H1 (cell line): Measurements from ENCODE around the gene PIAS4. TPM values are rescaled to one million over a fixed set of nuclear protein-coding genes. Genes with fewer than 3 reads are reported as not detected.

Experiments
- CTCF ChIA-PET: fragments of 300-600 bp; sonication (Branson Sonifier 250); formaldehyde crosslinking; loops from one replicate; lab custom pipeline; 2021; ENCODE audit not compliant: partially characterized antibody; lab: Charles Lee
- POLR2A ChIA-PET: fragments of 300-600 bp; sonication (Branson Sonifier 250); formaldehyde crosslinking; loops from one replicate; lab custom pipeline; 2021; ENCODE audit warnings: inconsistent platforms; ENCODE audit not compliant: partially characterized antibody; lab: Charles Lee
- DNase-seq, 2 experiments: peaks; one replicate each; pipeline versions ENCODE4 v3.0.0 to v3.0.0-alpha.2; 2010 to 2022; ENCODE audit warnings: low spot score in 2 of 2, low read depth in 1 of 2, mixed read lengths in 1 of 2
- FAIRE-seq: peaks from 2 replicates; lab custom pipeline; 2011; peaks lifted over from hg19 to GRCh38; lab: Jason Lieb, UNC
- H2AFZ ChIP-seq: 2 replicates; pipeline ENCODE4 v1.8.1; 2012; ENCODE audit warnings: low read length, inconsistent platforms
- H2AK5ac ChIP-seq: 2 replicates; pipeline ENCODE4 v1.6.1; 2013; ENCODE audit warnings: low read depth, low read length
- H2BK120ac ChIP-seq: replicated peaks from 2 replicates; pipeline ENCODE3; 2013; ENCODE audit warnings: low read depth, low read length, inconsistent platforms
- H2BK12ac ChIP-seq: 2 replicates; pipeline ENCODE4 v1.6.1; 2013; ENCODE audit warnings: low read depth, low read length
- H2BK15ac ChIP-seq: 2 replicates; pipeline ENCODE4 v1.6.1; 2013; ENCODE audit warnings: low read length
- H2BK20ac ChIP-seq: 2 replicates; pipeline ENCODE4 v1.6.1; 2013; ENCODE audit warnings: low read length
- H2BK5ac ChIP-seq: 2 replicates; pipeline ENCODE4 v1.6.1; 2013; ENCODE audit warnings: low read depth, low read length
- H3K14ac ChIP-seq: 2 replicates; pipeline ENCODE4 v1.6.1; 2013; ENCODE audit warnings: inconsistent platforms; ENCODE audit not compliant: insufficient read length
- H3K18ac ChIP-seq: 2 replicates; pipeline ENCODE4 v1.6.1; 2013; ENCODE audit warnings: low read length; ENCODE audit errors: extremely low read depth
- H3K23ac ChIP-seq: 2 replicates; pipeline ENCODE4 v1.6.1; 2013; ENCODE audit warnings: inconsistent platforms; ENCODE audit not compliant: insufficient read length
- H3K23me2 ChIP-seq: 2 replicates; pipeline ENCODE4 v1.6.1; 2013; ENCODE audit warnings: low read depth, low read length
- H3K27ac ChIP-seq: 2 replicates; pipeline ENCODE4 v1.6.1; 2011; ENCODE audit warnings: low read depth, low read length, inconsistent platforms
- H3K27me3 ChIP-seq, 4 experiments: replicated peaks in 1 of 4; 1 replicate in 1 of 4; 2 replicates in 3 of 4; pipeline versions ENCODE4 v1.6.1 to v1.8.1; 2011 to 2013; ENCODE audit warnings: low read length in 3 of 4, mild to moderate bottlenecking in 3 of 4, inconsistent platforms in 2 of 4, mixed read lengths in 2 of 4, moderate library complexity in 1 of 4; ENCODE audit not compliant: control insufficient read depth in 3 of 4, insufficient read depth in 3 of 4; ENCODE audit errors: extremely low read depth in 1 of 4
- H3K36me3 ChIP-seq, 4 experiments: 2 replicates each; pipeline versions ENCODE4 v1.6.1 to v1.8.1; 2011 to 2013; ENCODE audit warnings: mild to moderate bottlenecking in 4 of 4, low read length in 3 of 4, moderate library complexity in 2 of 4, control low read depth in 1 of 4, inconsistent platforms in 1 of 4; ENCODE audit not compliant: insufficient read depth in 4 of 4, control insufficient read depth in 2 of 4
- H3K4ac ChIP-seq: replicated peaks from 2 replicates; pipeline ENCODE3; 2013; ENCODE audit warnings: low read length, low read depth, mixed read lengths, inconsistent platforms; ENCODE audit not compliant: insufficient read length
- H3K4me1 ChIP-seq, 4 experiments: replicated peaks in 1 of 4; 1 replicate in 1 of 4; 2 replicates in 3 of 4; pipeline versions ENCODE4 v1.6.1 to v1.8.1; 2011 to 2013; ENCODE audit warnings: low read length in 3 of 4, inconsistent platforms in 2 of 4, mixed read lengths in 1 of 4; ENCODE audit not compliant: insufficient read depth in 4 of 4, control insufficient read depth in 3 of 4
- H3K4me2 ChIP-seq, 2 experiments: 2 replicates each; pipeline versions ENCODE4 v1.6.1 to v1.8.1; 2011 to 2013; ENCODE audit warnings: low read depth in 2 of 2, low read length in 2 of 2, control low read depth in 1 of 2, inconsistent platforms in 1 of 2, mild to moderate bottlenecking in 1 of 2; ENCODE audit not compliant: insufficient read depth in 1 of 2
- H3K4me3 ChIP-seq, 4 experiments: fragments of 200-600, 300-600 bp in 1 of 4; sonication (generic), shearing (Covaris generic), sonication (Bioruptor Twin) in 1 of 4; 2 replicates each; pipeline versions ENCODE4 v1.5.1 to v1.8.1; 2011 to 2016; ENCODE audit warnings: low read length in 4 of 4, low read depth in 3 of 4, control low read depth in 2 of 4, inconsistent platforms in 2 of 4, mild to moderate bottlenecking in 2 of 4, mixed read lengths in 1 of 4, moderate library complexity in 1 of 4; ENCODE audit not compliant: insufficient read depth in 2 of 4; ENCODE audit errors: extremely low read depth in 1 of 4
- H3K56ac ChIP-seq: replicated peaks from 2 replicates; pipeline ENCODE3; 2013; ENCODE audit warnings: low read depth, mild to moderate bottlenecking, mixed read lengths, low read length, inconsistent platforms; ENCODE audit not compliant: insufficient read length
- H3K79me1 ChIP-seq: 2 replicates; pipeline ENCODE4 v1.6.1; 2013; ENCODE audit warnings: low read depth, low read length, control low read depth
- H3K79me2 ChIP-seq, 2 experiments: 2 replicates each; pipeline versions ENCODE4 v1.6.1 to v1.8.1; 2012 to 2013; ENCODE audit warnings: low read length in 2 of 2, mild to moderate bottlenecking in 2 of 2, inconsistent platforms in 1 of 2; ENCODE audit not compliant: insufficient read depth in 2 of 2, control insufficient read depth in 1 of 2
- H3K9ac ChIP-seq, 4 experiments: replicated peaks in 1 of 4; 1 replicate in 1 of 4; 2 replicates in 3 of 4; pipeline versions ENCODE4 v1.6.1 to v1.8.1; 2011 to 2013; ENCODE audit warnings: low read depth in 3 of 4, low read length in 3 of 4, control low read depth in 2 of 4, mild to moderate bottlenecking in 2 of 4, moderate library complexity in 2 of 4, inconsistent platforms in 1 of 4; ENCODE audit errors: extremely low read depth in 1 of 4
- H3K9me3 ChIP-seq, 2 experiments: 2 replicates each; pipeline versions ENCODE4 v1.6.1 to v1.8.1; 2012 to 2013; ENCODE audit warnings: mild to moderate bottlenecking in 2 of 2, moderate library complexity in 2 of 2, control low read depth in 1 of 2, inconsistent platforms in 1 of 2, low read depth in 1 of 2, low read length in 1 of 2, mixed read lengths in 1 of 2; ENCODE audit not compliant: insufficient read depth in 2 of 2
- H4K20me1 ChIP-seq, 2 experiments: replicated peaks in 1 of 2; 2 replicates each; pipeline versions ENCODE3 to v1.8.1; 2011 to 2013; ENCODE audit warnings: inconsistent platforms in 2 of 2, low read length in 2 of 2, mild to moderate bottlenecking in 1 of 2; ENCODE audit not compliant: insufficient read depth in 2 of 2, control insufficient read depth in 1 of 2
- H4K5ac ChIP-seq: 2 replicates; pipeline ENCODE4 v1.6.1; 2013; ENCODE audit warnings: low read length, low read depth, mixed read lengths, inconsistent platforms; ENCODE audit not compliant: insufficient read length
- H4K8ac ChIP-seq: 2 replicates; pipeline ENCODE4 v1.8.0; 2013; ENCODE audit warnings: mild to moderate bottlenecking, moderate library complexity, low read length, inconsistent platforms; ENCODE audit not compliant: insufficient read depth; ENCODE audit errors: extremely low read depth
- H4K91ac ChIP-seq: replicated peaks from 2 replicates; pipeline ENCODE3; 2013; ENCODE audit warnings: low read length, mixed read lengths, inconsistent platforms; ENCODE audit not compliant: insufficient read length
- EZH2 ChIP-seq: fragments of 200-600 bp; sonication (generic); IDR thresholded peaks from 2 replicates; pipeline ENCODE4 v1.7.1; 2012; ENCODE audit warnings: low read depth, mild to moderate bottlenecking, moderate library complexity, low read length, inconsistent platforms; ENCODE audit not compliant: severe bottlenecking
- POLR2A ChIP-seq, 2 experiments: IDR thresholded peaks; 1 replicate in 1 of 2; 2 replicates in 1 of 2; pipeline ENCODE4 v1.6.1; 2011; ENCODE audit warnings: low read depth in 2 of 2, low read length in 2 of 2, mild to moderate bottlenecking in 2 of 2; ENCODE audit errors: control extremely low read depth in 1 of 2
- WGBS, 2 experiments: shearing (Covaris generic) in 1 of 2; methylation state at CpG; one replicate each; pipeline versions ENCODE4 v1.1.6 to v1.1.7; 2013 to 2015; ENCODE audit warnings: low lambda C conversion rate in 2 of 2, mixed read lengths in 2 of 2, inconsistent platforms in 1 of 2, low coverage in 1 of 2, missing lambda C conversion rate in 1 of 2; ENCODE audit not compliant: insufficient replicate concordance in 2 of 2, insufficient coverage in 1 of 2, insufficient read length in 1 of 2; ENCODE audit errors: extremely low coverage in 1 of 2, missing lambda C conversion rate in 1 of 2; 5-methylcytosine and 5-hydroxymethylcytosine counted together
- polyA plus RNA-seq, 7 experiments: library from polyadenylated mRNA; depleted of rRNA in 3 of 7; stranded (reverse) in 5 of 7; unstranded in 2 of 7; fragments of >200 nt in 5 of 7; fragments of 200-250 nt in 2 of 7; gene quantifications; 1 replicate in 5 of 7; 2 replicates in 1 of 7; 4 replicates in 1 of 7; pipeline versions ENCODE4 v1.2.1 to v1.2.3, GENCODE V29; 2011 to 2013; ENCODE audit warnings: missing spikeins in 2 of 7, mixed read lengths in 2 of 7
- total RNA-seq: library from RNA; stranded (reverse); fragmentation: NEBNext Ultra II Directional; extraction: Animal tissue kit (Norgen Biotek cat#: 25700); gene quantifications from 2 replicates; pipeline ENCODE4 v1.2.1, GENCODE V29; 2021

PIAS4 gene
- total and polyA plus RNA-seq, 2 of the 8 experiments (the other 6 are each of a cell fraction or from before 2014, with no cell fraction given): 30.2 to 51.4 TPM

GRCh38 chr19:4051175-4052101, 43.9 kb downstream of the PIAS4 start:
- 0 out of 2 replicates have a peak, but pooled peaks cover 3% of the 10 kb centered on the region for H3K23me2 ChIP-seq
- no peak overlapping the region for H3K56ac ChIP-seq
- peaks cover 3 to 45% of the 10 kb centered on the region in 2 experiments; a peak in 2 of 4 replicates for H3K79me2 ChIP-seq
- H2AK5ac ChIP-seq: no peak overlapping the region
- peaks cover 33% of the 10 kb centered on the region for H3K79me1 ChIP-seq
- no peak overlapping the region for H3K4me2 ChIP-seq
- H3K4me3 ChIP-seq: no peak overlapping the region
- H2BK15ac ChIP-seq: no peak overlapping the region
- H4K8ac ChIP-seq: no peak overlapping the region
- H2BK5ac ChIP-seq: no peak overlapping the region
- POLR2A ChIA-PET: interaction anchor here (1.4 kb wide), 1 partner anchor 10 kb away, joined by 4 read pairs; no protein-coding TSS in a partner anchor
- TF ChIP-seq EZH2 (no peak), POLR2A (IDR thresholded peaks at IDR 0.05; ENCODE audit: control extremely low read depth in 1 of 2, low read depth in 2 of 2, low read length in 2 of 2) (no peak)
- TF ChIP-seq, all 59 proteins: peak for 0
- H2BK20ac ChIP-seq: no peak overlapping the region
- no peak overlapping the region for H4K91ac ChIP-seq
- no peak overlapping the region for H2BK12ac ChIP-seq
- H3K9ac ChIP-seq: no peak overlapping the region
- FAIRE-seq (no peak), DNase-seq (no peak)
- H3K27me3 ChIP-seq: no peaks in the 10 kb centered on the region
- no peak overlapping the region for H4K5ac ChIP-seq
- H2BK120ac ChIP-seq: no peak overlapping the region
- H4K20me1 ChIP-seq: peaks cover 31 to 45% of the 10 kb centered on the region in 2 experiments
- peaks cover 0 to 4% (median 1%) of the 10 kb centered on the region in 4 experiments; a peak in 2 of 7 replicates for H3K4me1 ChIP-seq
- no peak overlapping the region for H3K23ac ChIP-seq
- H3K18ac ChIP-seq: no peak overlapping the region
- peaks cover 2 to 32% (median 15%) of the 10 kb centered on the region in 4 experiments for H3K36me3 ChIP-seq
- no peak overlapping the region for H2AFZ ChIP-seq
- H3K4ac ChIP-seq: no peak overlapping the region
- WGBS, 2 experiments: 94% methylated on average over 14 of the region's 15 CpGs; no CpG with 5 or more reads in 1 of the 2 experiments
- H3K14ac ChIP-seq: no peak overlapping the region
- H3K27ac ChIP-seq: no peak overlapping the region
- CTCF ChIA-PET: no interaction called here
- no peaks in the 10 kb centered on the region for H3K9me3 ChIP-seq
